ENCODE results near the gene TMED8.
A peak's percentile ranks its signal among the peaks of the same experiment; 100 is the strongest.

The TMED8 gene

GRCh38 chr14:77302926-77303325, 74.0 kb downstream of the TMED8 start (continued):
- TF ChIP-seq CTCF (tag by site-specific recombination; IDR thresholded peaks at IDR 0.05): no peak
- TF ChIP-seq MEIS1 (CRISPR knock-in tag; IDR thresholded peaks at IDR 0.05; ENCODE audit: borderline replicate concordance): no peak
- no peak for TF ChIP-seq SETDB1 (IDR thresholded peaks at IDR 0.05; ENCODE audit: insufficient read length, low read length)
- TF ChIP-seq ZNF501 (tag by site-specific recombination; IDR thresholded peaks at IDR 0.05): no peak
- TF ChIP-seq ZNF155 (tag by site-specific recombination; IDR thresholded peaks at IDR 0.05): no peak
- no peak for TF ChIP-seq ZNF626 (tag by site-specific recombination; IDR thresholded peaks at IDR 0.05)
- no peak for TF ChIP-seq ZNF362 (tag by site-specific recombination; IDR thresholded peaks at IDR 0.05)
- no peak for TF ChIP-seq ZBTB10 (tag by site-specific recombination; IDR thresholded peaks at IDR 0.05)
- no peak for TF ChIP-seq ZNF658 (tag by site-specific recombination; IDR thresholded peaks at IDR 0.05)
- no peak for TF ChIP-seq YY1 (tag by site-specific recombination; IDR thresholded peaks at IDR 0.05)
- no peak for TF ChIP-seq ZNF140 (tag by site-specific recombination; IDR thresholded peaks at IDR 0.05)
- no peak for TF ChIP-seq ZNF416 (tag by site-specific recombination; IDR thresholded peaks at IDR 0.05)
- TF ChIP-seq ZNF768 (tag by site-specific recombination; IDR thresholded peaks at IDR 0.05): no peak
- no peak for TF ChIP-seq ZNF530 (tag by site-specific recombination; IDR thresholded peaks at IDR 0.05; ENCODE audit: low read depth)
- no peak for TF ChIP-seq GLI2 (tag by site-specific recombination; IDR thresholded peaks at IDR 0.05; ENCODE audit: borderline replicate concordance, low read depth)
- TF ChIP-seq ZNF513 (tag by site-specific recombination; IDR thresholded peaks at IDR 0.05): no peak
- no peak for TF ChIP-seq ZNF239 (tag by site-specific recombination; IDR thresholded peaks at IDR 0.05)
- TF ChIP-seq ZNF707 (tag by site-specific recombination; IDR thresholded peaks at IDR 0.05): no peak
- no peak for TF ChIP-seq ZSCAN18 (tag by site-specific recombination; IDR thresholded peaks at IDR 0.05)
- TF ChIP-seq SP7 (tag by site-specific recombination; IDR thresholded peaks at IDR 0.05): peak; percentile 42; the same call in 1 of the 2 replicates
- no peak for TF ChIP-seq ZNF26 (tag by site-specific recombination; IDR thresholded peaks at IDR 0.05)
- no peak for TF ChIP-seq BCL11A (tag by site-specific recombination; IDR thresholded peaks at IDR 0.05; ENCODE audit: low read depth)
- TF ChIP-seq ZNF16 (tag by site-specific recombination; IDR thresholded peaks at IDR 0.05; ENCODE audit: low read depth): no peak
- TF ChIP-seq GFI1B (tag by site-specific recombination; IDR thresholded peaks at IDR 0.05): no peak
- TF ChIP-seq ZNF473 (tag by site-specific recombination; IDR thresholded peaks at IDR 0.05): no peak
- TF ChIP-seq KLF7 (tag by site-specific recombination; IDR thresholded peaks at IDR 0.05; ENCODE audit: borderline replicate concordance): no peak
- TF ChIP-seq EGR2 (tag by site-specific recombination; IDR thresholded peaks at IDR 0.05; ENCODE audit: low read depth): no peak
- TF ChIP-seq ZSCAN30 (tag by site-specific recombination; IDR thresholded peaks at IDR 0.05): no peak
- no peak for TF ChIP-seq ZNF433 (tag by site-specific recombination; IDR thresholded peaks at IDR 0.05; ENCODE audit: low read depth)
- TF ChIP-seq GLI4 (tag by site-specific recombination; IDR thresholded peaks at IDR 0.05): no peak
